Measurements from ENCODE around the gene IRF2BPL. TPM values are rescaled to one million over a fixed set of nuclear protein-coding genes. Genes with fewer than 3 reads are reported as not detected.
A peak's percentile ranks its signal among the peaks of the same experiment; 100 is the strongest.

IRF2BPL gene
- total and polyA plus RNA-seq, 3 experiments from 2014 or later, result 3.7 to 27.2 (median 25.6) TPM

- H3K27ac ChIP-seq (ENCODE audit: low read depth, low read length), result no peak overlapping the region
- ChIA-PET POLR2A (no interaction called here), CTCF (interaction anchor here (0.8 to 15.4 kb wide), 19 partner anchors 9 to 202 kb away, joined by 3 to 280 read pairs (median 4); no protein-coding TSS in a partner anchor)
- no peaks in the 10 kb centered on the region for H3K9me3 Mint-ChIP-seq
- peak; percentile 25 to 64 (median 34) for DNase-seq
- H3K27me3 ChIP-seq (ENCODE audit: insufficient read depth, low read length, poor library complexity, severe bottlenecking), result peaks cover 16% of the 10 kb centered on the region
- no peak overlapping the region for H3K4me3 Mint-ChIP-seq
- H3K9me3 ChIP-seq (ENCODE audit: low read length), result no peaks in the 10 kb centered on the region
- no peaks in the 10 kb centered on the region for H3K4me1 ChIP-seq (ENCODE audit: insufficient read depth, low read length)
- peaks cover 11 to 29% of the 10 kb centered on the region in 2 donors for H3K27me3 Mint-ChIP-seq
- no peaks in the 10 kb centered on the region for H3K36me3 ChIP-seq (ENCODE audit: insufficient read depth, low read length)
- no peak overlapping the region for H3K27ac Mint-ChIP-seq
- no peaks in the 10 kb centered on the region for H3K36me3 Mint-ChIP-seq
- no peaks in the 10 kb centered on the region for H3K4me1 Mint-ChIP-seq
- no peak overlapping the region for H3K4me3 ChIP-seq (ENCODE audit: low read length)
Measured at GRCh38 chr14:77067632-77068516, 39.4 kb upstream of the IRF2BPL start.

- Mint-ChIP-seq H3K4me3 (no peak overlapping the region), H3K9me3 (no peaks in the 10 kb centered on the region), H3K4me1 (no peaks in the 10 kb centered on the region), H3K27ac (no peak overlapping the region), H3K36me3 (no peaks in the 10 kb centered on the region), H3K27me3 (peaks cover 11 to 29% of the 10 kb centered on the region in 2 donors)
- no peaks in the 10 kb centered on the region for H3K4me1 ChIP-seq (ENCODE audit: insufficient read depth, low read length)
- no peaks in the 10 kb centered on the region for H3K36me3 ChIP-seq (ENCODE audit: insufficient read depth, low read length)
- H3K9me3 ChIP-seq (ENCODE audit: low read length), result no peaks in the 10 kb centered on the region
- H3K27ac ChIP-seq (ENCODE audit: low read depth, low read length), result no peak overlapping the region
- no peak overlapping the region for H3K4me3 ChIP-seq (ENCODE audit: low read length)
- ChIA-PET POLR2A (no interaction called here), CTCF (interaction anchor here (1.1 to 15.4 kb wide), 7 partner anchors 13 to 194 kb away, joined by 3 to 280 read pairs (median 10); no protein-coding TSS in a partner anchor)
- H3K27me3 ChIP-seq (ENCODE audit: insufficient read depth, low read length, poor library complexity, severe bottlenecking), result peaks cover 16% of the 10 kb centered on the region
- DNase-seq, result no peak
Measured at GRCh38 chr14:77066578-77067172, 38.2 kb upstream of the IRF2BPL start.

- no peaks in the 10 kb centered on the region for H3K4me1 Mint-ChIP-seq
- H3K9me3 ChIP-seq (ENCODE audit: low read length), result no peaks in the 10 kb centered on the region
- CTCF ChIA-PET, result interaction anchor here (1.4 to 15.4 kb wide), 3 partner anchors 13 to 193 kb away, joined by 3 to 280 read pairs (median 10); no protein-coding TSS in a partner anchor
- H3K9me3 Mint-ChIP-seq, result no peaks in the 10 kb centered on the region
- H3K27me3 ChIP-seq (ENCODE audit: insufficient read depth, low read length, poor library complexity, severe bottlenecking), result peaks cover 16% of the 10 kb centered on the region
- H3K27ac ChIP-seq (ENCODE audit: low read depth, low read length), result no peak overlapping the region
- no peaks in the 10 kb centered on the region for H3K36me3 ChIP-seq (ENCODE audit: insufficient read depth, low read length)
- H3K4me3 ChIP-seq (ENCODE audit: low read length), result no peak overlapping the region
- H3K27ac Mint-ChIP-seq, result no peak overlapping the region
- POLR2A ChIA-PET, result interaction anchor here (1.0 kb wide), 1 partner anchor 136 kb away, joined by 3 read pairs; no protein-coding TSS in a partner anchor
- H3K4me3 Mint-ChIP-seq, result no peak overlapping the region
- no peaks in the 10 kb centered on the region for H3K36me3 Mint-ChIP-seq
- H3K4me1 ChIP-seq (ENCODE audit: insufficient read depth, low read length), result no peaks in the 10 kb centered on the region
- DNase-seq, result no peak
- peaks cover 11 to 29% of the 10 kb centered on the region in 2 donors for H3K27me3 Mint-ChIP-seq
Measured at GRCh38 chr14:77065851-77066577, 37.5 kb upstream of the IRF2BPL start.

GRCh38 chr14:77064521-77065178, 36.1 kb upstream of the IRF2BPL start:
- POLR2A ChIA-PET, result no interaction called here
- no peaks in the 10 kb centered on the region for H3K9me3 ChIP-seq (ENCODE audit: low read length)
- Mint-ChIP-seq H3K27me3 (peaks cover 9 to 18% of the 10 kb centered on the region in 2 donors), H3K4me3 (no peak overlapping the region), H3K36me3 (no peaks in the 10 kb centered on the region), H3K4me1 (no peaks in the 10 kb centered on the region), H3K27ac (no peak overlapping the region), H3K9me3 (no peaks in the 10 kb centered on the region)
- no peak overlapping the region for H3K27ac ChIP-seq (ENCODE audit: low read depth, low read length)
- H3K27me3 ChIP-seq (ENCODE audit: insufficient read depth, low read length, poor library complexity, severe bottlenecking), result peaks cover 13% of the 10 kb centered on the region
- no peaks in the 10 kb centered on the region for H3K4me1 ChIP-seq (ENCODE audit: insufficient read depth, low read length)
- no peaks in the 10 kb centered on the region for H3K36me3 ChIP-seq (ENCODE audit: insufficient read depth, low read length)
- DNase-seq, result no peak
- no peak overlapping the region for H3K4me3 ChIP-seq (ENCODE audit: low read length)
- CTCF ChIA-PET, result interaction anchor here (1.0 to 15.4 kb wide), 3 partner anchors 103 to 192 kb away, joined by 3 to 280 read pairs (median 6); no protein-coding TSS in a partner anchor

- peaks cover 8 to 10% of the 10 kb centered on the region in 2 donors for H3K27me3 Mint-ChIP-seq
Measured at GRCh38 chr14:77063571-77064171, 35.2 kb upstream of the IRF2BPL start.

GRCh38 chr14:77062261-77062660, 33.8 kb upstream of the IRF2BPL start:
- H3K27ac ChIP-seq (ENCODE audit: low read depth, low read length), result no peak overlapping the region
- Mint-ChIP-seq H3K4me1 (no peaks in the 10 kb centered on the region), H3K27ac (no peak overlapping the region), H3K4me3 (no peak overlapping the region), H3K36me3 (no peaks in the 10 kb centered on the region), H3K27me3 (peaks cover 2 to 5% of the 10 kb centered on the region in 2 donors), H3K9me3 (no peaks in the 10 kb centered on the region)
- H3K9me3 ChIP-seq (ENCODE audit: low read length), result no peaks in the 10 kb centered on the region
- ChIA-PET POLR2A (no interaction called here), CTCF (interaction anchor here (2.1 to 15.4 kb wide), 2 partner anchors 9 to 190 kb away, joined by 7 to 280 read pairs; no protein-coding TSS in a partner anchor)
- H3K4me3 ChIP-seq (ENCODE audit: low read length), result no peak overlapping the region
- DNase-seq, result no peak
- no peaks in the 10 kb centered on the region for H3K4me1 ChIP-seq (ENCODE audit: insufficient read depth, low read length)
- H3K36me3 ChIP-seq (ENCODE audit: insufficient read depth, low read length), result no peaks in the 10 kb centered on the region
- H3K27me3 ChIP-seq (ENCODE audit: insufficient read depth, low read length, poor library complexity, severe bottlenecking), result no peaks in the 10 kb centered on the region

More at GRCh38 chr14:77063571-77064171, 35.2 kb upstream of the IRF2BPL start:
- Histone ChIP-seq H3K9me3 (ENCODE audit: low read length) (no peaks in the 10 kb centered on the region), H3K36me3 (ENCODE audit: insufficient read depth, low read length) (no peaks in the 10 kb centered on the region), H3K27ac (ENCODE audit: low read depth, low read length) (no peak overlapping the region), H3K4me3 (ENCODE audit: low read length) (no peak overlapping the region), H3K27me3 (ENCODE audit: insufficient read depth, low read length, poor library complexity, severe bottlenecking) (peaks cover 8% of the 10 kb centered on the region), H3K4me1 (ENCODE audit: insufficient read depth, low read length) (no peaks in the 10 kb centered on the region)
- Mint-ChIP-seq H3K4me1 (no peaks in the 10 kb centered on the region), H3K27ac (peak overlapping the region in 1 of 8 donors; percentile 69), H3K4me3 (no peak overlapping the region), H3K9me3 (no peaks in the 10 kb centered on the region), H3K36me3 (no peaks in the 10 kb centered on the region)
- DNase-seq, result no peak
- ChIA-PET POLR2A (no interaction called here), CTCF (interaction anchor here (1.0 to 15.4 kb wide), 4 partner anchors 10 to 191 kb away, joined by 3 to 280 read pairs (median 6); no protein-coding TSS in a partner anchor)

GRCh38 chr14:77061630-77062257, 33.2 kb upstream of the IRF2BPL start:
- H3K4me1 Mint-ChIP-seq, result no peaks in the 10 kb centered on the region
- Histone ChIP-seq H3K4me1 (ENCODE audit: insufficient read depth, low read length) (no peaks in the 10 kb centered on the region), H3K36me3 (ENCODE audit: insufficient read depth, low read length) (no peaks in the 10 kb centered on the region), H3K27me3 (ENCODE audit: insufficient read depth, low read length, poor library complexity, severe bottlenecking) (no peaks in the 10 kb centered on the region), H3K4me3 (ENCODE audit: low read length) (no peak overlapping the region), H3K9me3 (ENCODE audit: low read length) (no peaks in the 10 kb centered on the region), H3K27ac (ENCODE audit: low read depth, low read length) (no peak overlapping the region)
- CTCF ChIA-PET, result no interaction called here
- no peaks in the 10 kb centered on the region for H3K36me3 Mint-ChIP-seq
- no peak overlapping the region for H3K27ac Mint-ChIP-seq
- POLR2A ChIA-PET, result no interaction called here
- H3K4me3 Mint-ChIP-seq, result no peak overlapping the region
- no peak for DNase-seq
- no peaks in the 10 kb centered on the region for H3K9me3 Mint-ChIP-seq
- H3K27me3 Mint-ChIP-seq, result peaks cover 2 to 5% of the 10 kb centered on the region in 2 donors

Data from CD8-positive, alpha-beta memory T cell (primary cell).